Thoracic aorta (tissue), 2 donors: ENCODE results near the gene EFCAB12. TPM values are rescaled to one million over a fixed set of nuclear protein-coding genes. Genes with fewer than 3 reads are reported as not detected.
"Not testable (repeated sequence)": the region's sequence is repeated elsewhere in the genome, so short reads cannot be mapped to it uniquely, and the experiment has no call there.

Experiments used
- ATAC-seq: fragments of 150-250 bp; one replicate; pipeline ENCODE4 v1.8.0; 2017; ENCODE audit warnings: low read depth; ENCODE audit not compliant: insufficient number of reproducible peaks, low FRiP score
- DNase-seq: peaks from one replicate; pipeline ENCODE4 v3.0.0-alpha.2; 2020; ENCODE audit warnings: low spot score
- H3K27ac ChIP-seq, 2 donors: fragments of 200-600 bp; sonication (generic); 1 replicate in 1 of 2; 2 replicates in 1 of 2; pipeline ENCODE4 v1.5.1; 2016; ENCODE audit warnings: mild to moderate bottlenecking in 2 of 2, moderate library complexity in 2 of 2
- H3K27me3 ChIP-seq: fragments of 200-600 bp; sonication (generic); replicated peaks from 2 replicates; pipeline ENCODE4 v1.6.0; 2016; ENCODE audit warnings: mild to moderate bottlenecking; ENCODE audit not compliant: insufficient read depth
- H3K36me3 ChIP-seq: fragments of 200-600 bp; sonication (generic); one replicate; pipeline ENCODE4 v1.5.1; 2016
- H3K4me1 ChIP-seq, 2 donors: fragments of 200-600 bp; sonication (generic); 1 replicate in 1 of 2; 2 replicates in 1 of 2; pipeline versions ENCODE4 v1.5.1 to v1.6.0; 2016; ENCODE audit warnings: low read depth in 2 of 2, mild to moderate bottlenecking in 1 of 2; ENCODE audit not compliant: control insufficient read depth in 1 of 2
- H3K4me3 ChIP-seq: fragments of 200-600 bp; sonication (generic); 2 replicates; pipeline ENCODE4 v1.5.1; 2016; ENCODE audit warnings: mild to moderate bottlenecking
- H3K9me3 ChIP-seq: fragments of 200-600 bp; sonication (generic); 2 replicates; pipeline ENCODE4 v1.5.1; 2016
- total RNA-seq, 2 donors: library from RNA; depleted of rRNA; stranded (reverse); fragments of >200 nt; gene quantifications; one replicate each; pipeline versions ENCODE4 v1.1.0 to v1.2.3, GENCODE V29; 2016
- TF ChIP-seq, protein P1 (sequence below): fragments of 200-600 bp; sonication (generic); IDR thresholded peaks from one replicate; pipeline ENCODE4 v1.5.1; 2019; ENCODE audit warnings: antibody characterized with exemption

Gene EFCAB12
- total RNA-seq, 2 donors from 2014 or later: 0.68 TPM; not detected in 1

GRCh38 chr3:129365296-129366136 lies 62.9 kb downstream of the EFCAB12 start:
- DNase-seq (no peak), ATAC-seq (no peak)
- TF ChIP-seq, protein P1, sequence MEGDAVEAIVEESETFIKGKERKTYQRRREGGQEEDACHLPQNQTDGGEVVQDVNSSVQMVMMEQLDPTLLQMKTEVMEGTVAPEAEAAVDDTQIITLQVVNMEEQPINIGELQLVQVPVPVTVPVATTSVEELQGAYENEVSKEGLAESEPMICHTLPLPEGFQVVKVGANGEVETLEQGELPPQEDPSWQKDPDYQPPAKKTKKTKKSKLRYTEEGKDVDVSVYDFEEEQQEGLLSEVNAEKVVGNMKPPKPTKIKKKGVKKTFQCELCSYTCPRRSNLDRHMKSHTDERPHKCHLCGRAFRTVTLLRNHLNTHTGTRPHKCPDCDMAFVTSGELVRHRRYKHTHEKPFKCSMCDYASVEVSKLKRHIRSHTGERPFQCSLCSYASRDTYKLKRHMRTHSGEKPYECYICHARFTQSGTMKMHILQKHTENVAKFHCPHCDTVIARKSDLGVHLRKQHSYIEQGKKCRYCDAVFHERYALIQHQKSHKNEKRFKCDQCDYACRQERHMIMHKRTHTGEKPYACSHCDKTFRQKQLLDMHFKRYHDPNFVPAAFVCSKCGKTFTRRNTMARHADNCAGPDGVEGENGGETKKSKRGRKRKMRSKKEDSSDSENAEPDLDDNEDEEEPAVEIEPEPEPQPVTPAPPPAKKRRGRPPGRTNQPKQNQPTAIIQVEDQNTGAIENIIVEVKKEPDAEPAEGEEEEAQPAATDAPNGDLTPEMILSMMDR: no peak
- Histone ChIP-seq H3K4me3 (no peak overlapping the region), H3K27me3 (no peaks in the 10 kb centered on the region), H3K36me3 (no peaks in the 10 kb centered on the region), H3K27ac (no peak overlapping the region), H3K9me3 (no peaks in the 10 kb centered on the region), H3K4me1 (no peaks in the 10 kb centered on the region)

GRCh38 chr3:129364811-129365210 lies 63.6 kb downstream of the EFCAB12 start:
- not testable (repeated sequence) for ATAC-seq, H3K4me1 ChIP-seq, H3K27me3 ChIP-seq, H3K36me3 ChIP-seq, H3K4me3 ChIP-seq, H3K27ac ChIP-seq, H3K9me3 ChIP-seq, DNase-seq

- H3K36me3 ChIP-seq, DNase-seq, H3K9me3 ChIP-seq, H3K27me3 ChIP-seq, ATAC-seq, H3K27ac ChIP-seq, H3K4me3 ChIP-seq, H3K4me1 ChIP-seq: not testable (repeated sequence)
These were observed 65.1 kb downstream of the EFCAB12 start for GRCh38 chr3:129363356-129363755.

- Histone ChIP-seq H3K36me3 (no peaks in the 10 kb centered on the region), H3K4me3 (no peak overlapping the region), H3K9me3 (no peaks in the 10 kb centered on the region), H3K4me1 (no peaks in the 10 kb centered on the region), H3K27me3 (no peaks in the 10 kb centered on the region), H3K27ac (no peak overlapping the region)
- TF ChIP-seq, protein P1: no peak
- ATAC-seq: no peak
- no peak for DNase-seq
These were observed 67.6 kb downstream of the EFCAB12 start for GRCh38 chr3:129360705-129361460.

DNA sequence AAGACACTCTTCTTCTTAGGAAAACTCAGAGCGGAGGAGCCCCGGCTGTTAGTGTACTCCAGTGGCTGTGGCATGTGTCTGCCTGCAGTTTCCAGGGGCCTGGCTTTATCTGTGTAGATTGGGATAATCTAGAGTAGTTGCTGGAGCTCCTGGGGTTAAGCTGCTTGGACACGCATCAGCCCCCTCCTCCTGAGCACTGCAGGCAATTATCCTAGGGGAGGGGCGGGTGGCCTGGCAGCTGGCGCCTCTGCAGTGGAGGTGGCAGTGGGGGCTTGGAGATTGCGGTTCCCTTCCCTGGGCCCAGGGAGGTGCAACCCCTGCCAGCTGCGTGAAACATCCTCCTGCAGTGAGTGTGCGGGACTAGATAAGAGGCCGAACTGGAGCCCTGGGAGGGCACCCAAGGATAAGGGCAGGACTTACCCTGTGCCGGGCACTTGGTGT lies 68.2 kb downstream of the EFCAB12 start:
- TF ChIP-seq, protein P1: no peak
- DNase-seq (no peak), ATAC-seq (no peak)
- H3K27me3 ChIP-seq: no peaks in the 10 kb centered on the region
- H3K4me1 ChIP-seq: no peaks in the 10 kb centered on the region
- no peak overlapping the region for H3K27ac ChIP-seq
- no peak overlapping the region for H3K4me3 ChIP-seq
- no peaks in the 10 kb centered on the region for H3K9me3 ChIP-seq
- no peaks in the 10 kb centered on the region for H3K36me3 ChIP-seq

GRCh38 chr3:129358772-129359371 lies 69.6 kb downstream of the EFCAB12 start:
- Histone ChIP-seq H3K27me3 (no peaks in the 10 kb centered on the region), H3K4me3 (no peak overlapping the region), H3K4me1 (no peaks in the 10 kb centered on the region), H3K27ac (no peak overlapping the region), H3K9me3 (no peaks in the 10 kb centered on the region), H3K36me3 (no peaks in the 10 kb centered on the region)
- ATAC-seq (no peak), DNase-seq (no peak)
- TF ChIP-seq, protein P1: no peak
